Endothelial cell (in vitro differentiated cells): Measurements from ENCODE around the gene NADSYN1. TPM values are rescaled to one million over a fixed set of nuclear protein-coding genes. Genes with fewer than 3 reads are reported as not detected.
A peak's percentile ranks its signal among the peaks of the same experiment; 100 is the strongest.

Experiments used
- DNase-seq: peaks from one replicate; pipeline ENCODE4 v3.0.0; 2021; ENCODE audit warnings: low spot score
- H3K27ac Mint-ChIP-seq: one replicate; pipeline ENCODE4 v1.8.0; 2021; ENCODE audit warnings: mixed read lengths, inconsistent platforms; ENCODE audit not compliant: unreplicated experiment
- H3K27me3 Mint-ChIP-seq: one replicate; pipeline ENCODE4 v1.8.0; 2021; ENCODE audit warnings: mild to moderate bottlenecking, moderate library complexity, mixed read lengths, inconsistent platforms; ENCODE audit not compliant: unreplicated experiment
- H3K36me3 Mint-ChIP-seq: one replicate; pipeline ENCODE4 v1.8.0; 2021; ENCODE audit warnings: mild to moderate bottlenecking, low read depth, mixed read lengths, inconsistent platforms; ENCODE audit not compliant: unreplicated experiment
- H3K4me1 Mint-ChIP-seq: one replicate; pipeline ENCODE4 v1.8.0; 2021; ENCODE audit warnings: mild to moderate bottlenecking, mixed read lengths, inconsistent platforms; ENCODE audit not compliant: unreplicated experiment
- H3K4me3 Mint-ChIP-seq: one replicate; pipeline ENCODE4 v1.8.0; 2021; ENCODE audit warnings: mild to moderate bottlenecking, mixed read lengths, inconsistent platforms; ENCODE audit not compliant: unreplicated experiment
- H3K9me3 Mint-ChIP-seq: one replicate; pipeline ENCODE4 v1.8.0; 2021; ENCODE audit warnings: mixed read lengths, inconsistent platforms; ENCODE audit not compliant: unreplicated experiment
- CTCF ChIP-seq: fragments of 200-600 bp; sonication (generic); IDR thresholded peaks from one replicate; pipeline ENCODE4 v1.5.0; 2021; ENCODE audit warnings: antibody characterized with exemption; ENCODE audit not compliant: unreplicated experiment
- total RNA-seq: library from RNA; stranded (reverse); fragmentation: NEBNext Ultra II Directional; extraction: Animal tissue kit (Norgen Biotek cat#: 25700); gene quantifications from one replicate; pipeline ENCODE4 v1.2.1, GENCODE V29; 2021; ENCODE audit not compliant: unreplicated experiment

NADSYN1 gene
- total RNA-seq, 1 donor from 2014 or later = 69.0 TPM

- H3K4me1 Mint-ChIP-seq = no peaks in the 10 kb centered on the region
- no peak overlapping the region for H3K4me3 Mint-ChIP-seq
- H3K27ac Mint-ChIP-seq = no peak overlapping the region
- H3K36me3 Mint-ChIP-seq = peaks cover 19% of the 10 kb centered on the region
- no peaks in the 10 kb centered on the region for H3K9me3 Mint-ChIP-seq
- H3K27me3 Mint-ChIP-seq = no peaks in the 10 kb centered on the region
- TF ChIP-seq CTCF = no peak
- DNase-seq = no peak
These were observed 15.6 kb upstream of the NADSYN1 start for GRCh38 chr11:71437399-71437798.

GRCh38 chr11:71437879-71438278, 15.1 kb upstream of the NADSYN1 start:
- H3K4me3 Mint-ChIP-seq = no peak overlapping the region
- H3K27me3 Mint-ChIP-seq = no peaks in the 10 kb centered on the region
- H3K4me1 Mint-ChIP-seq = no peaks in the 10 kb centered on the region
- DNase-seq = no peak
- no peak overlapping the region for H3K27ac Mint-ChIP-seq
- no peak for TF ChIP-seq CTCF
- H3K9me3 Mint-ChIP-seq = no peaks in the 10 kb centered on the region
- peaks cover 23% of the 10 kb centered on the region for H3K36me3 Mint-ChIP-seq

GRCh38 chr11:71438650-71439049, 14.4 kb upstream of the NADSYN1 start:
- no peak for TF ChIP-seq CTCF
- Mint-ChIP-seq H3K9me3 (no peaks in the 10 kb centered on the region), H3K27ac (no peak overlapping the region), H3K27me3 (no peaks in the 10 kb centered on the region), H3K4me3 (no peak overlapping the region), H3K36me3 (peaks cover 25% of the 10 kb centered on the region), H3K4me1 (no peaks in the 10 kb centered on the region)
- no peak for DNase-seq

- H3K36me3 Mint-ChIP-seq = peaks cover 14% of the 10 kb centered on the region
- no peaks in the 10 kb centered on the region for H3K4me1 Mint-ChIP-seq
- H3K9me3 Mint-ChIP-seq = no peaks in the 10 kb centered on the region
- no peak for TF ChIP-seq CTCF
- H3K4me3 Mint-ChIP-seq = no peak overlapping the region
- peaks cover 4% of the 10 kb centered on the region for H3K27me3 Mint-ChIP-seq
- H3K27ac Mint-ChIP-seq = no peak overlapping the region
- DNase-seq = no peak
These were observed 12.8 kb upstream of the NADSYN1 start for GRCh38 chr11:71440021-71440755.

GRCh38 chr11:71441251-71441650, 11.8 kb upstream of the NADSYN1 start:
- no peak for DNase-seq
- no peak for TF ChIP-seq CTCF
- H3K36me3 Mint-ChIP-seq = peaks cover 22% of the 10 kb centered on the region

More at GRCh38 chr11:71441251-71441650, 11.8 kb upstream of the NADSYN1 start:
- Mint-ChIP-seq H3K27me3 (peaks cover 4% of the 10 kb centered on the region), H3K27ac (no peak overlapping the region), H3K4me3 (peak overlapping the region; percentile 38), H3K4me1 (no peaks in the 10 kb centered on the region), H3K9me3 (no peaks in the 10 kb centered on the region)
